ENCODE measurements around the gene FREM2.

DNA sequence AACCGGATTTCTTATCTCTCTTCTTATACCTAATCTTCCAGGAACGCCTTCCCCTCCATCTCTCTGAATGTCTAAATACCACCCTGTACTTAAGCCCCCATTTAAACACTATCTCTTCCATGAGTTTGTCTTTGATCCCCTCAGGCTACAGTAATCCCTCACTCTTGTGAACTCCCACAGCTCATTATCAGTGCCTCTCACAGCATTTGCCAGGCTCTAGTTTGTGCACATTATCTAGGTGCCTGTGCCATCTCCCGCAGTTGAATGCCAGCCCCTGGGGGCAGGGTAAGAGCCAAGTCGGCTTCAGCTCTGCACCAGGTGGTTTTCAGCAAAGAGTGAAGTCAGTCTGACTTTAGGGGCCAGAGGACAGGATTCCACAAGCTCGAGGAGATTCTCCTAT, 71.4 kb downstream of the FREM2 start:
- TF ChIP-seq POLR2A (IDR thresholded peaks at IDR 0.05; ENCODE audit: extremely low read depth, insufficient read length) (no peak), MYC (IDR thresholded peaks at IDR 0.05; ENCODE audit: low read depth, low read length) (no peak)
- TF ChIP-seq, protein P1, sequence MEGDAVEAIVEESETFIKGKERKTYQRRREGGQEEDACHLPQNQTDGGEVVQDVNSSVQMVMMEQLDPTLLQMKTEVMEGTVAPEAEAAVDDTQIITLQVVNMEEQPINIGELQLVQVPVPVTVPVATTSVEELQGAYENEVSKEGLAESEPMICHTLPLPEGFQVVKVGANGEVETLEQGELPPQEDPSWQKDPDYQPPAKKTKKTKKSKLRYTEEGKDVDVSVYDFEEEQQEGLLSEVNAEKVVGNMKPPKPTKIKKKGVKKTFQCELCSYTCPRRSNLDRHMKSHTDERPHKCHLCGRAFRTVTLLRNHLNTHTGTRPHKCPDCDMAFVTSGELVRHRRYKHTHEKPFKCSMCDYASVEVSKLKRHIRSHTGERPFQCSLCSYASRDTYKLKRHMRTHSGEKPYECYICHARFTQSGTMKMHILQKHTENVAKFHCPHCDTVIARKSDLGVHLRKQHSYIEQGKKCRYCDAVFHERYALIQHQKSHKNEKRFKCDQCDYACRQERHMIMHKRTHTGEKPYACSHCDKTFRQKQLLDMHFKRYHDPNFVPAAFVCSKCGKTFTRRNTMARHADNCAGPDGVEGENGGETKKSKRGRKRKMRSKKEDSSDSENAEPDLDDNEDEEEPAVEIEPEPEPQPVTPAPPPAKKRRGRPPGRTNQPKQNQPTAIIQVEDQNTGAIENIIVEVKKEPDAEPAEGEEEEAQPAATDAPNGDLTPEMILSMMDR (IDR thresholded peaks at IDR 0.05; ENCODE audit: low read depth, low read length), result no peak

Data from NB4 (cell line).